Measurements from ENCODE around the gene ZNF792. TPM values are rescaled to one million over a fixed set of nuclear protein-coding genes. Genes with fewer than 3 reads are reported as not detected.
"Not testable (repeated sequence)": the region's sequence is repeated elsewhere in the genome, so short reads cannot be mapped to it uniquely, and the experiment has no call there.

ZNF792 gene
- total RNA-seq, 4 donors from 2014 or later, result 4.4 to 16.5 (median 10.7) TPM

- no peak for TF ChIP-seq POLR2A (IDR thresholded peaks at IDR 0.05)
- no peak for TF ChIP-seq CTCF (IDR thresholded peaks at IDR 0.05)
- Histone ChIP-seq H3K4me3 (no peak overlapping the region), H3K27me3 (no peaks in the 10 kb centered on the region), H3K4me1 (no peaks in the 10 kb centered on the region), H3K27ac (peak overlapping the region in 1 of 2 donors; percentile 62), H3K36me3 (no peaks in the 10 kb centered on the region), H3K9me3 (no peaks in the 10 kb centered on the region)
- intact Hi-C loops (cut with DNase I; ENCODE audit: low total_unique reads), result no loop called here
- DNase-seq, result no peak
These were observed 31.5 kb upstream of the ZNF792 start for GRCh38 chr19:34995551-34995950.

- H3K27me3 ChIP-seq, result no peaks in the 10 kb centered on the region
- peak overlapping the region; percentile 33 to 62 for H3K27ac ChIP-seq
- DNase-seq, result no peak
- H3K4me3 ChIP-seq, result no peak overlapping the region
- H3K9me3 ChIP-seq, result no peaks in the 10 kb centered on the region
- H3K36me3 ChIP-seq, result no peaks in the 10 kb centered on the region
- TF ChIP-seq CTCF (IDR thresholded peaks at IDR 0.05) (no peak), POLR2A (IDR thresholded peaks at IDR 0.05) (no peak)
- no peaks in the 10 kb centered on the region for H3K4me1 ChIP-seq
- intact Hi-C loops (cut with DNase I; ENCODE audit: low total_unique reads), result no loop called here
These were observed 30.9 kb upstream of the ZNF792 start for GRCh38 chr19:34994643-34995541.

- Histone ChIP-seq H3K4me3 (no peak overlapping the region), H3K27me3 (no peaks in the 10 kb centered on the region), H3K36me3 (no peaks in the 10 kb centered on the region), H3K4me1 (no peaks in the 10 kb centered on the region), H3K27ac (peak overlapping the region; percentile 13 to 62), H3K9me3 (no peaks in the 10 kb centered on the region)
- TF ChIP-seq CTCF (IDR thresholded peaks at IDR 0.05) (no peak), POLR2A (IDR thresholded peaks at IDR 0.05) (no peak)
- intact Hi-C loops (cut with DNase I; ENCODE audit: low total_unique reads), result no loop called here
- DNase-seq, result no peak
These were observed 30.2 kb upstream of the ZNF792 start for GRCh38 chr19:34994286-34994642.

- H3K4me3 ChIP-seq; H3K27me3 ChIP-seq; H3K27ac ChIP-seq; H3K36me3 ChIP-seq; H3K9me3 ChIP-seq; intact Hi-C loops (cut with DNase I; ENCODE audit: low total_unique reads); DNase-seq; H3K4me1 ChIP-seq: not testable (repeated sequence)
These were observed 28.6 kb upstream of the ZNF792 start for GRCh38 chr19:34992582-34992981.

GRCh38 chr19:34991542-34992333, 27.7 kb upstream of the ZNF792 start:
- Histone ChIP-seq H3K27ac (no peak overlapping the region), H3K27me3 (no peaks in the 10 kb centered on the region), H3K4me1 (no peaks in the 10 kb centered on the region), H3K36me3 (no peaks in the 10 kb centered on the region), H3K4me3 (no peak overlapping the region), H3K9me3 (no peaks in the 10 kb centered on the region)
- TF ChIP-seq POLR2A (IDR thresholded peaks at IDR 0.05) (no peak), CTCF (IDR thresholded peaks at IDR 0.05) (no peak)
- DNase-seq, result no peak
- intact Hi-C loops (cut with DNase I; ENCODE audit: low total_unique reads), result no loop called here
